Prostate gland (tissue), 2 donors: ENCODE data around the gene OR4K17. TPM values are rescaled to one million over a fixed set of nuclear protein-coding genes. Genes with fewer than 3 reads are reported as not detected.
A peak's percentile ranks its signal among the peaks of the same experiment; 100 is the strongest.
"Not testable (repeated sequence)": the region's sequence is repeated elsewhere in the genome, so short reads cannot be mapped to it uniquely, and the experiment has no call there.

Source experiments
- DNase-seq: peaks from one replicate; pipeline ENCODE4 v3.0.0-alpha.2; 2019; ENCODE audit warnings: low spot score
- H3K27ac ChIP-seq, 2 donors: fragments of 200-600 bp; sonication (generic); 2 replicates each; pipeline ENCODE4 v1.5.1; 2017 to 2019
- H3K27me3 ChIP-seq: fragments of 200-600 bp; sonication (generic); replicated peaks from 2 replicates; pipeline ENCODE4 v1.5.1; 2019; ENCODE audit not compliant: insufficient read depth
- H3K36me3 ChIP-seq, 2 donors: fragments of 200-600 bp; sonication (generic); 1 replicate in 1 of 2; 2 replicates in 1 of 2; pipeline versions ENCODE4 v1.5.1 to v1.8.1; 2017 to 2019
- H3K4me1 ChIP-seq: fragments of 200-600 bp; sonication (generic); replicated peaks from 2 replicates; pipeline ENCODE4 v1.5.1; 2019
- H3K4me3 ChIP-seq, 2 donors: fragments of 200-600 bp; sonication (generic); 2 replicates each; pipeline ENCODE4 v1.5.1; 2017 to 2019
- H3K9me3 ChIP-seq: fragments of 200-600 bp; sonication (generic); 2 replicates; pipeline ENCODE4 v1.5.1; 2017
- POLR2A ChIP-seq: fragments of 450-650 bp; IDR thresholded peaks from one replicate; pipeline ENCODE4 v1.6.1; 2016; ENCODE audit warnings: antibody characterized with exemption, mild to moderate bottlenecking
- POLR2AphosphoS5 ChIP-seq: sonication (generic); formaldehyde crosslinking; IDR thresholded peaks from one replicate; pipeline ENCODE4 v1.6.1; 2017; ENCODE audit warnings: antibody characterized with exemption
- intact Hi-C: fragments of 100-400 bp; cut with DNase I; formaldehyde crosslinking; loops from one replicate; pipeline ENCODE4 v1.14.2; 2022
- small RNA-seq, 2 donors: library from RNA; depleted of rRNA; stranded (forward); fragments of <200 nt; gene quantifications; one replicate each; pipeline ENCODE3, GENCODE V24; 2016
- total RNA-seq, 2 donors: library from RNA; depleted of rRNA; stranded (reverse); fragments of >200 nt; gene quantifications; one replicate each; pipeline ENCODE4 v1.1.0, GENCODE V29; 2016

Gene OR4K17
- total RNA-seq, 2 donors from 2014 or later: not detected

DNA sequence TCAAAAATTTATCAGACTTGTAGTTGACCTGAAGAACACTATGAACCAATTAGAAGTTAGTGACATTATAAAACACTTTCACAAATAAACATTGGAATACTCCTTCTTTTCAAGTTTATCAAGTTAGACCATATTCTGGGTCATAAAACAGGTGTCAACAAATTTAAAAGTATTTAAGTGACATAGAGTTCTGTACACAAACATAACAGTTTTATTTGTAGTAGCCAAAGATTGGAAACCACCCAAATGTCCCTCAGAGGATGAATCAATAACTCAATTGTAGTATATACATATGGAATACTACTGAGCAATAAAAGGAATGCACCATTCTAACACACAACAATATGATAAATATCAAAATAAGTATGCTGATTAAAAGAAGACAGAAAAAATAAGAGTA lies 56.6 kb downstream of the OR4K17 start:
- intact Hi-C loops: no loop called here
- H3K27ac ChIP-seq: no peak overlapping the region
- H3K27me3 ChIP-seq: no peaks in the 10 kb centered on the region
- DNase-seq: no peak
- no peaks in the 10 kb centered on the region for H3K36me3 ChIP-seq
- TF ChIP-seq POLR2AphosphoS5 (peak; percentile 28), POLR2A (no peak)
- H3K9me3 ChIP-seq: no peaks in the 10 kb centered on the region
- no peak overlapping the region for H3K4me3 ChIP-seq
- no peaks in the 10 kb centered on the region for H3K4me1 ChIP-seq

DNA sequence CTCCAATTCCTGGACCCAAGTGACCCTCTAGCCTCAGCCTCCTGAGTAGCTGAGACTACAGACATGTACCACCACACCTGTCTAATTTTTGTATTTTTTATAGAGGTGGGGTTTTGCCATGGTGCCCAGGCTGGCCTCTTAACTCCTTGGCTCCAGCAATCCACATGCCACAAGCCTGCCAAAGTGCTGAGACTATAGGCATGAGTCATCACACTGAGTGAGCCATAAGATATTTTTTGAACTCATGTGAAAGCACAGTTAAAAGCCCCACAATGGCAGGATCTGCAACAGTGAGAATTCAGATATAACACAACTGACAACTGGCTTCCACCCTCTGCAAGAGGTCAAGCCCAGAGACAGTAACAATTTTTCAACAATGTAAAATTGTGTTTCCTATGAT lies 59.3 kb downstream of the OR4K17 start:
- H3K4me1 ChIP-seq, H3K4me3 ChIP-seq, intact Hi-C loops: not testable (repeated sequence)

More for the DNA sequence above, 59.3 kb downstream of the OR4K17 start:
- not testable (repeated sequence) for H3K9me3 ChIP-seq, H3K36me3 ChIP-seq, H3K27me3 ChIP-seq, H3K27ac ChIP-seq, DNase-seq

Small RNA genes lying within 50 kb of the gene (small RNA-seq; reads per million reads assigned to genes)
- gene RNA5SP380: 0 reads per million in 2 donors

Other genes starting within 250 kb of the OR4K17 start
- not detected for gene OR4K2, start 235.6 kb upstream of the OR4K17 start, total RNA-seq
- gene OR4K5, start 190.1 kb upstream of the OR4K17 start, total RNA-seq: not detected
- not detected for gene OR4K1, start 179.8 kb upstream of the OR4K17 start, total RNA-seq
- gene OR4K15, start 135.1 kb upstream of the OR4K17 start, total RNA-seq: not detected
- not detected for gene OR4Q2, start 108.6 kb upstream of the OR4K17 start, total RNA-seq
- gene OR4K14, start 91.4 kb upstream of the OR4K17 start, total RNA-seq: not detected
- gene OR4K13, start 74.7 kb upstream of the OR4K17 start, total RNA-seq: not detected
- gene OR4L1, start 50.7 kb upstream of the OR4K17 start, total RNA-seq: not detected
- not detected for gene OR4N5, start 28.1 kb downstream of the OR4K17 start, total RNA-seq
- gene OR11G2, start 80.2 kb downstream of the OR4K17 start, total RNA-seq: not detected
- gene OR11H6, start 113.0 kb downstream of the OR4K17 start, total RNA-seq: not detected
- gene OR11H7, start 118.2 kb downstream of the OR4K17 start, total RNA-seq: not detected
- not detected for gene OR11H4, start 128.5 kb downstream of the OR4K17 start, total RNA-seq
- 10 to 100 TPM; 11.1 to 18.5 TPM for gene TTC5, start 195.2 kb downstream of the OR4K17 start, total RNA-seq
- 10 to 100 TPM; 34.6 to 47.8 TPM for gene CCNB1IP1, start 222.5 kb downstream of the OR4K17 start, total RNA-seq
- gene PARP2, start 232.9 kb downstream of the OR4K17 start, total RNA-seq: 10 to 100 TPM; 10.7 to 23.1 TPM